A673 (cell line): Measurements from ENCODE around the gene GDA. TPM values are rescaled to one million over a fixed set of nuclear protein-coding genes. Genes with fewer than 3 reads are reported as not detected.

ENCODE experiments used
- BruUV-seq: library from RNA; stranded (reverse); fragments of 400-500 nt; replicated peaks from 2 replicates; lab custom pipeline; 2021; lab: Mats Ljungman, UMichigan
- CTCF ChIA-PET: fragments of 300-600 bp; sonication (Branson Sonifier 250); formaldehyde crosslinking; loops from one replicate; lab custom pipeline; 2022; ENCODE audit warnings: antibody characterized with exemption; lab: Charles Lee
- POLR2A ChIA-PET: fragments of 300-600 bp; sonication (Branson Sonifier 250); formaldehyde crosslinking; loops from one replicate; lab custom pipeline; 2022; ENCODE audit warnings: antibody characterized with exemption; ENCODE audit not compliant: low non-redundant PET; lab: Charles Lee
- DNase-seq: peaks from one replicate; pipeline ENCODE4 v3.0.0-alpha.2; 2015; ENCODE audit warnings: low spot score
- H3K27ac ChIP-seq: fragments of 200-600 bp; sonication (generic); 2 replicates; pipeline ENCODE4 v1.5.1; 2016; ENCODE audit warnings: mixed run types, low read depth, mild to moderate bottlenecking, mixed read lengths, antibody characterized with exemption, low read length; ENCODE audit not compliant: poor library complexity, severe bottlenecking
- H3K27me3 ChIP-seq: fragments of 200-600 bp; sonication (generic); replicated peaks from 2 replicates; pipeline ENCODE4 v1.6.1; 2017; ENCODE audit warnings: mixed run types, low read depth, mild to moderate bottlenecking, mixed read lengths, antibody characterized with exemption, low read length; ENCODE audit not compliant: insufficient read depth, poor library complexity
- H3K36me3 ChIP-seq: fragments of 200-600 bp; sonication (generic); 2 replicates; pipeline ENCODE4 v1.6.1; 2016; ENCODE audit warnings: mixed run types, mild to moderate bottlenecking, mixed read lengths, antibody characterized with exemption, low read length; ENCODE audit not compliant: insufficient read depth, poor library complexity, severe bottlenecking
- H3K4me1 ChIP-seq: fragments of 200-600 bp; sonication (generic); 2 replicates; pipeline ENCODE4 v1.6.1; 2017; ENCODE audit warnings: mixed run types, mild to moderate bottlenecking, mixed read lengths, antibody characterized with exemption, low read length; ENCODE audit not compliant: insufficient read depth, poor library complexity, severe bottlenecking
- H3K4me3 ChIP-seq: fragments of 200-600 bp; sonication (generic); 2 replicates; pipeline ENCODE4 v1.5.1; 2016; ENCODE audit warnings: low read depth, mixed run types, mild to moderate bottlenecking, mixed read lengths, low read length; ENCODE audit not compliant: poor library complexity, severe bottlenecking
- H3K9me3 ChIP-seq: fragments of 200-600 bp; sonication (generic); 2 replicates; pipeline ENCODE4 v1.6.1; 2016; ENCODE audit warnings: mixed run types, low read depth, mild to moderate bottlenecking, mixed read lengths, antibody characterized with exemption, low read length; ENCODE audit not compliant: poor library complexity, severe bottlenecking
- CTCF ChIP-seq: fragments of 300-800, 200-600 bp; sonication (generic); conservative IDR thresholded peaks from 2 replicates; pipeline ENCODE4 v1.5.1; 2017; ENCODE audit warnings: low read depth, mild to moderate bottlenecking, antibody characterized with exemption, low read length, moderate library complexity, mixed read lengths
- EZH2 ChIP-seq: fragments of 200-600 bp; sonication (generic); IDR thresholded peaks from 2 replicates; pipeline ENCODE4 v1.6.1; 2017; ENCODE audit warnings: borderline replicate concordance, low read depth, mild to moderate bottlenecking, mixed read lengths, antibody characterized with exemption, low read length; ENCODE audit not compliant: poor library complexity, severe bottlenecking
- intact Hi-C: fragments of 100-400 bp; cut with micrococcal nuclease; formaldehyde crosslinking; loops from one replicate; pipeline ENCODE4 v1.10.0; 2022; ENCODE audit not compliant: unreplicated experiment
- total RNA-seq: library from RNA; stranded (reverse); gene quantifications from 2 replicates; pipeline ENCODE4 v1.2.3, GENCODE V29; 2021

Gene GDA
- total RNA-seq, 1 experiment from 2014 or later = not detected

GRCh38 chr9:72257814-72258213 lies 108.6 kb downstream of the GDA start:
- Histone ChIP-seq H3K27me3 (peaks cover 3% of the 10 kb centered on the region), H3K4me3 (no peak overlapping the region), H3K4me1 (no peaks in the 10 kb centered on the region), H3K27ac (no peak overlapping the region), H3K9me3 (no peaks in the 10 kb centered on the region), H3K36me3 (no peaks in the 10 kb centered on the region)
- ChIA-PET CTCF (no interaction called here), POLR2A (no interaction called here)
- no TSS peak for BruUV-seq
- no peak for TF ChIP-seq EZH2
- TF ChIP-seq CTCF = no peak
- intact Hi-C loops = loop anchor here (5.0 kb wide), 1 partner anchor 56 kb away; no protein-coding TSS in a partner anchor
- no peak for DNase-seq

DNA sequence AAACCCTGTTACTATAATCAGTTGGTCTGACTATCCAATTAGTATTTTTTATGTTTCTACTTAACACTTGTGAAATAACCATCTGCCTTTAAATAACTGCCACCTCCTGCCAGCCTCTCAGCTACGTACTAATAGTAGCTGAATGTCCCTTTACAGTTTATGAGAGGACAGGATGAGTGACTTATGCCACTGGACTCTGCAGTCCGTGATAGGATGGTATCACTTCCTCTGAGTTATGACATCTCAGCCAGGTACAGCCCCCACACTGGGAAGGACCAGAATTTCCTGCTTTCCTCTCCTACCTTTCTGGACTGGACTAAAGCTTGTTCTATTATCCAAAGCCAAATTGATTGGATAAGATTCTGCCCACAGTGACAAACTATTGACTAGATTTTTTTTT lies 112.8 kb downstream of the GDA start:
- CTCF ChIA-PET = no interaction called here
- POLR2A ChIA-PET = no interaction called here
- Histone ChIP-seq H3K36me3 (no peaks in the 10 kb centered on the region), H3K27ac (no peak overlapping the region), H3K9me3 (no peaks in the 10 kb centered on the region), H3K27me3 (peaks cover 3% of the 10 kb centered on the region), H3K4me1 (no peaks in the 10 kb centered on the region), H3K4me3 (no peak overlapping the region)
- DNase-seq = no peak
- intact Hi-C loops = no loop called here
- no TSS peak for BruUV-seq
- TF ChIP-seq CTCF = no peak
- TF ChIP-seq EZH2 = no peak

GRCh38 chr9:72263572-72263971 lies 114.3 kb downstream of the GDA start:
- DNase-seq = no peak
- POLR2A ChIA-PET = no interaction called here
- H3K4me1 ChIP-seq = no peaks in the 10 kb centered on the region
- no peak overlapping the region for H3K4me3 ChIP-seq
- no peaks in the 10 kb centered on the region for H3K9me3 ChIP-seq
- intact Hi-C loops = no loop called here
- CTCF ChIA-PET = no interaction called here
- H3K36me3 ChIP-seq = no peaks in the 10 kb centered on the region
- TF ChIP-seq CTCF (no peak), EZH2 (no peak)
- no peak overlapping the region for H3K27ac ChIP-seq
- no TSS peak for BruUV-seq
- H3K27me3 ChIP-seq = peaks cover 3% of the 10 kb centered on the region
